OCI-LY1 (cell line): ENCODE data around the gene HEBP2.
A peak's percentile ranks its signal among the peaks of the same experiment; 100 is the strongest.

Experiments used
- EZH2 ChIP-seq: fragments of 200-600 bp; sonication (generic), shearing (Covaris generic); IDR thresholded peaks from 2 replicates; pipeline ENCODE4 v1.8.0; 2017; ENCODE audit warnings: borderline replicate concordance, mixed run types, mild to moderate bottlenecking, antibody characterized with exemption, low read length, moderate library complexity, mixed read lengths
- TF ChIP-seq, protein P1 (sequence below): fragments of 200-600 bp; sonication (generic), shearing (Covaris generic); IDR thresholded peaks from 2 replicates; pipeline ENCODE4 v1.5.1; 2017; ENCODE audit warnings: mild to moderate bottlenecking, antibody characterized with exemption, low read length, moderate library complexity, mixed read lengths

DNA sequence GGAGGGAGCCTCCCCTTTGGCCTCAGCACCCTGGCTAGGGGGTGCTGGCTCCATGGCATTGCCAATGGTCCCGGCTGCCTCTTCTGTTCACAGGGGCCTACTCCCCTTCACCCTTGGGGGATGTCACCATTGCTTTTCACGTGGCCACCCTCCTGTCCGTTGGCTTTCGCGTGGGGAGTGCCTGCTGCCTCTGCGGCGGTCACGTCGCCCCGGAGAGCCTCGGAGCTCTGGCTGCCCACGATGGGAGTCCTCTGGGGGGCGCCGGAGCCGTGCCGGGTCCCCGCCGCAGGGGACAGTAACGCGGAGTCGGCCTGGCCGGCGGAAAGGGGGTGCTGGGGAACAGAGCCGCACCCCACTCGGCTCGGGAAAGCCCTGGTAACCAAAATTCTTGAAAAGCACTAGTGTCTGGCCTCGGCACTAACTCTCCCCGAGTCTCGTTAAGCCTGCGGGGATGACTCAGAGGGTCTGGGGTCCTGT lies 661 bp upstream of the HEBP2 start:
- TF ChIP-seq, protein P1, sequence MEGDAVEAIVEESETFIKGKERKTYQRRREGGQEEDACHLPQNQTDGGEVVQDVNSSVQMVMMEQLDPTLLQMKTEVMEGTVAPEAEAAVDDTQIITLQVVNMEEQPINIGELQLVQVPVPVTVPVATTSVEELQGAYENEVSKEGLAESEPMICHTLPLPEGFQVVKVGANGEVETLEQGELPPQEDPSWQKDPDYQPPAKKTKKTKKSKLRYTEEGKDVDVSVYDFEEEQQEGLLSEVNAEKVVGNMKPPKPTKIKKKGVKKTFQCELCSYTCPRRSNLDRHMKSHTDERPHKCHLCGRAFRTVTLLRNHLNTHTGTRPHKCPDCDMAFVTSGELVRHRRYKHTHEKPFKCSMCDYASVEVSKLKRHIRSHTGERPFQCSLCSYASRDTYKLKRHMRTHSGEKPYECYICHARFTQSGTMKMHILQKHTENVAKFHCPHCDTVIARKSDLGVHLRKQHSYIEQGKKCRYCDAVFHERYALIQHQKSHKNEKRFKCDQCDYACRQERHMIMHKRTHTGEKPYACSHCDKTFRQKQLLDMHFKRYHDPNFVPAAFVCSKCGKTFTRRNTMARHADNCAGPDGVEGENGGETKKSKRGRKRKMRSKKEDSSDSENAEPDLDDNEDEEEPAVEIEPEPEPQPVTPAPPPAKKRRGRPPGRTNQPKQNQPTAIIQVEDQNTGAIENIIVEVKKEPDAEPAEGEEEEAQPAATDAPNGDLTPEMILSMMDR: peak; percentile 23; the same call in 1 of the 2 replicates
- no peak for TF ChIP-seq EZH2
